IgD-negative memory B cell (primary cell): ENCODE results near the gene GPR176. TPM values are rescaled to one million over a fixed set of nuclear protein-coding genes. Genes with fewer than 3 reads are reported as not detected.
"Not testable (repeated sequence)": the region's sequence is repeated elsewhere in the genome, so short reads cannot be mapped to it uniquely, and the experiment has no call there.

ENCODE experiments used
- H3K27ac Mint-ChIP-seq, 3 donors: one replicate each; pipeline ENCODE4 v1.8.0; 2020 to 2022; ENCODE audit warnings: mild to moderate bottlenecking in 3 of 3, mixed read lengths in 3 of 3, moderate library complexity in 1 of 3
- H3K27me3 Mint-ChIP-seq: one replicate; pipeline ENCODE4 v1.8.0; 2021; ENCODE audit warnings: mixed read lengths
- H3K36me3 Mint-ChIP-seq: one replicate; pipeline ENCODE4 v1.8.0; 2020; ENCODE audit warnings: mild to moderate bottlenecking, mixed read lengths
- H3K4me1 Mint-ChIP-seq, 3 donors: one replicate each; pipeline ENCODE4 v1.8.0; 2020 to 2022; ENCODE audit warnings: mixed read lengths in 3 of 3, mild to moderate bottlenecking in 1 of 3
- H3K4me3 Mint-ChIP-seq, 4 donors: one replicate each; pipeline ENCODE4 v1.8.0; 2020 to 2022; ENCODE audit warnings: mild to moderate bottlenecking in 4 of 4, mixed read lengths in 4 of 4, moderate library complexity in 3 of 4
- H3K9me3 Mint-ChIP-seq, 3 donors: one replicate each; pipeline ENCODE4 v1.8.0; 2020 to 2021; ENCODE audit warnings: mixed read lengths in 3 of 3, mild to moderate bottlenecking in 1 of 3
- polyA plus RNA-seq: library from polyadenylated mRNA; unstranded; fragments of 300-500 nt; fragmentation: Illumina TruSeq; gene quantifications from one replicate; pipeline ENCODE4 v1.2.3, GENCODE V29; 2021

The GPR176 gene
- polyA plus RNA-seq, 1 donor from 2014 or later, result 0.46 TPM

- Mint-ChIP-seq H3K36me3 (no peaks in the 10 kb centered on the region), H3K27ac (peak overlapping the region; percentile 21 to 72 (median 59)), H3K4me1 (peaks cover 8 to 16% (median 10%) of the 10 kb centered on the region in 3 donors), H3K4me3 (peak overlapping the region; percentile 87 to 97 (median 90)), H3K27me3 (peaks cover 22% of the 10 kb centered on the region), H3K9me3 (no peaks in the 10 kb centered on the region)
Observed at GRCh38 chr15:39920510-39921273, 626 bp upstream of the GPR176 start.

GRCh38 chr15:39919411-39919747 is 687 bp downstream of the GPR176 start:
- Mint-ChIP-seq H3K4me3 (peak overlapping the region; percentile 44 to 79 (median 73)), H3K27me3 (peaks cover 24% of the 10 kb centered on the region), H3K4me1 (peaks cover 8 to 16% (median 10%) of the 10 kb centered on the region in 3 donors), H3K27ac (peak overlapping the region in 2 of 3 donors; percentile 22 to 67), H3K9me3 (no peaks in the 10 kb centered on the region), H3K36me3 (no peaks in the 10 kb centered on the region)

GRCh38 chr15:39918688-39919385 is 1.2 kb downstream of the GPR176 start:
- peaks cover 8 to 16% (median 9%) of the 10 kb centered on the region in 3 donors for H3K4me1 Mint-ChIP-seq
- H3K27me3 Mint-ChIP-seq, result peaks cover 24% of the 10 kb centered on the region
- peak overlapping the region; percentile 1 to 83 (median 60) for H3K4me3 Mint-ChIP-seq
- H3K9me3 Mint-ChIP-seq, result no peaks in the 10 kb centered on the region
- no peaks in the 10 kb centered on the region for H3K36me3 Mint-ChIP-seq
- H3K27ac Mint-ChIP-seq, result peak overlapping the region in 1 of 3 donors; percentile 22

- peaks cover 2 to 9% (median 2%) of the 10 kb centered on the region in 3 donors for H3K4me1 Mint-ChIP-seq
- peaks cover 24% of the 10 kb centered on the region for H3K27me3 Mint-ChIP-seq
- H3K4me3 Mint-ChIP-seq, result no peak overlapping the region
- H3K36me3 Mint-ChIP-seq, result no peaks in the 10 kb centered on the region
- no peak overlapping the region for H3K27ac Mint-ChIP-seq
- no peaks in the 10 kb centered on the region for H3K9me3 Mint-ChIP-seq
Observed at GRCh38 chr15:39914977-39915376, 5.1 kb downstream of the GPR176 start.

GRCh38 chr15:39909007-39909406 is 11.1 kb downstream of the GPR176 start:
- H3K4me1 Mint-ChIP-seq, result no peaks in the 10 kb centered on the region
- H3K4me3 Mint-ChIP-seq, result no peak overlapping the region
- H3K27ac Mint-ChIP-seq, result no peak overlapping the region
- H3K9me3 Mint-ChIP-seq, result no peaks in the 10 kb centered on the region
- no peaks in the 10 kb centered on the region for H3K36me3 Mint-ChIP-seq
- H3K27me3 Mint-ChIP-seq, result peaks cover 8% of the 10 kb centered on the region

- peaks cover 8% of the 10 kb centered on the region for H3K27me3 Mint-ChIP-seq
- no peaks in the 10 kb centered on the region for H3K36me3 Mint-ChIP-seq
- H3K4me3 Mint-ChIP-seq, result no peak overlapping the region
- no peaks in the 10 kb centered on the region for H3K4me1 Mint-ChIP-seq
- H3K27ac Mint-ChIP-seq, result no peak overlapping the region
- no peaks in the 10 kb centered on the region for H3K9me3 Mint-ChIP-seq
Observed at GRCh38 chr15:39908186-39908585, 11.9 kb downstream of the GPR176 start.

GRCh38 chr15:39907216-39907615 is 12.8 kb downstream of the GPR176 start:
- H3K4me3 Mint-ChIP-seq, result no peak overlapping the region
- H3K27me3 Mint-ChIP-seq, result peaks cover 8% of the 10 kb centered on the region

GRCh38 chr15:39904115-39904514 is 16.0 kb downstream of the GPR176 start:
- Mint-ChIP-seq H3K4me1 (no peaks in the 10 kb centered on the region), H3K27me3 (peaks cover 11% of the 10 kb centered on the region), H3K27ac (no peak overlapping the region), H3K4me3 (no peak overlapping the region), H3K9me3 (no peaks in the 10 kb centered on the region), H3K36me3 (no peaks in the 10 kb centered on the region)

More at GRCh38 chr15:39907216-39907615, 12.8 kb downstream of the GPR176 start:
- H3K9me3 Mint-ChIP-seq, result no peaks in the 10 kb centered on the region
- no peak overlapping the region for H3K27ac Mint-ChIP-seq
- no peaks in the 10 kb centered on the region for H3K36me3 Mint-ChIP-seq
- H3K4me1 Mint-ChIP-seq, result no peaks in the 10 kb centered on the region

GRCh38 chr15:39898317-39898716 is 21.7 kb downstream of the GPR176 start:
- Mint-ChIP-seq H3K9me3 (no peaks in the 10 kb centered on the region), H3K4me3 (no peak overlapping the region), H3K36me3 (no peaks in the 10 kb centered on the region), H3K27ac (no peak overlapping the region), H3K4me1 (no peaks in the 10 kb centered on the region), H3K27me3 (peaks cover 11% of the 10 kb centered on the region)

- Mint-ChIP-seq H3K4me1 (no peaks in the 10 kb centered on the region), H3K27ac (no peak overlapping the region), H3K9me3 (no peaks in the 10 kb centered on the region), H3K36me3 (no peaks in the 10 kb centered on the region), H3K27me3 (peaks cover 11% of the 10 kb centered on the region), H3K4me3 (no peak overlapping the region)
Observed at GRCh38 chr15:39896846-39897245, 23.2 kb downstream of the GPR176 start.

GRCh38 chr15:39896101-39896500 is 24.0 kb downstream of the GPR176 start:
- no peaks in the 10 kb centered on the region for H3K36me3 Mint-ChIP-seq
- H3K27me3 Mint-ChIP-seq, result peaks cover 11% of the 10 kb centered on the region
- no peaks in the 10 kb centered on the region for H3K9me3 Mint-ChIP-seq
- no peaks in the 10 kb centered on the region for H3K4me1 Mint-ChIP-seq
- H3K27ac Mint-ChIP-seq, result no peak overlapping the region
- H3K4me3 Mint-ChIP-seq, result no peak overlapping the region

GRCh38 chr15:39893051-39893450 is 27.0 kb downstream of the GPR176 start:
- not testable (repeated sequence) for H3K27ac Mint-ChIP-seq, H3K27me3 Mint-ChIP-seq

GRCh38 chr15:39892418-39892817 is 27.6 kb downstream of the GPR176 start:
- Mint-ChIP-seq H3K27ac (no peak overlapping the region), H3K4me1 (no peaks in the 10 kb centered on the region), H3K9me3 (no peaks in the 10 kb centered on the region), H3K4me3 (no peak overlapping the region), H3K27me3 (no peaks in the 10 kb centered on the region), H3K36me3 (no peaks in the 10 kb centered on the region)

More at GRCh38 chr15:39893051-39893450, 27.0 kb downstream of the GPR176 start:
- H3K4me1 Mint-ChIP-seq, H3K9me3 Mint-ChIP-seq, H3K4me3 Mint-ChIP-seq, H3K36me3 Mint-ChIP-seq: not testable (repeated sequence)

GRCh38 chr15:39890621-39891020 is 29.4 kb downstream of the GPR176 start:
- Mint-ChIP-seq H3K4me3 (peak overlapping the region in 1 of 4 donors; percentile 30), H3K27ac (no peak overlapping the region), H3K9me3 (no peaks in the 10 kb centered on the region), H3K36me3 (no peaks in the 10 kb centered on the region), H3K27me3 (no peaks in the 10 kb centered on the region), H3K4me1 (no peaks in the 10 kb centered on the region)

- H3K4me1 Mint-ChIP-seq, result no peaks in the 10 kb centered on the region
- H3K4me3 Mint-ChIP-seq, result no peak overlapping the region
- H3K36me3 Mint-ChIP-seq, result no peaks in the 10 kb centered on the region
- no peaks in the 10 kb centered on the region for H3K27me3 Mint-ChIP-seq
- H3K9me3 Mint-ChIP-seq, result no peaks in the 10 kb centered on the region
- no peak overlapping the region for H3K27ac Mint-ChIP-seq
Observed at GRCh38 chr15:39889601-39890000, 30.5 kb downstream of the GPR176 start.

GRCh38 chr15:39888809-39889208 is 31.3 kb downstream of the GPR176 start:
- no peaks in the 10 kb centered on the region for H3K9me3 Mint-ChIP-seq
- H3K27ac Mint-ChIP-seq, result no peak overlapping the region
- no peaks in the 10 kb centered on the region for H3K36me3 Mint-ChIP-seq
- no peaks in the 10 kb centered on the region for H3K4me1 Mint-ChIP-seq
- no peak overlapping the region for H3K4me3 Mint-ChIP-seq
- peaks cover 3% of the 10 kb centered on the region for H3K27me3 Mint-ChIP-seq
